C4-2B (cell line): ENCODE measurements around the gene CPSF4L.

Source experiments
- ZFX ChIP-seq: fragments of 450-650 bp; IDR thresholded peaks from 2 replicates; pipeline ENCODE4 v1.6.1; 2017
- TF ChIP-seq, protein P1 (sequence below): fragments of 450-650 bp; conservative IDR thresholded peaks from 2 replicates; pipeline ENCODE4 v1.5.1; 2017; ENCODE audit warnings: mild to moderate bottlenecking

DNA sequence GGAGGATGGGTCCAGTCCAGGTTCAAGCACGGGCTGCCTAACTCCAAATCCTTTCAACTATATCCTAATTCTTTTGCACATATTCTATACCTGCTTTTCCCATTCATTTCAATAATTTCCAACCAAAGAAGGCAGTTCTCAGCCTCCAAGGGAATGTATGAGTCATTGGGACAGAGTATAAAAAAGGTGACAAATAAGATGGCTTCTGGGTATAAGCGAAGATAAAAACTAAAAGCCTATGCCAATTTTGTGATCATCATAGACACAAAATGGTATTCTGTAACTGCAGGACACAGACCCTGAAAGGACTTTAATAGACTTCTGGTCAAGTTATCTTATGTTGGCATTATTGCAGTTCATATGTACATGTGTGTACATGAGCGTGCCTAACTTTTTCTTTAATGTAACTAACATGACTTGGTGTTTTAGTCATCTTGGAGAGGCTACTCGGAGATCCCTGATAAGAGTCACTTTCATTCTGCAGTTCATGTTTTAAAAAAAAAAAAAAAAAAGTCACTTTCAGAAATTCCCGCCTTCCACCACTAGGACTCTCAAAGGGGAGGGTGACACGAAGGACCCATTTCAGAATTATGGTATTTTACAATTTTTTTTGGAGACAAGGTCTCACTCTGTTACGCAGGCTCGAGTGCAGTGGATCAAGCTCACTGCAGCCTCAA is 51.5 kb downstream of the CPSF4L start:
- TF ChIP-seq, protein P1, sequence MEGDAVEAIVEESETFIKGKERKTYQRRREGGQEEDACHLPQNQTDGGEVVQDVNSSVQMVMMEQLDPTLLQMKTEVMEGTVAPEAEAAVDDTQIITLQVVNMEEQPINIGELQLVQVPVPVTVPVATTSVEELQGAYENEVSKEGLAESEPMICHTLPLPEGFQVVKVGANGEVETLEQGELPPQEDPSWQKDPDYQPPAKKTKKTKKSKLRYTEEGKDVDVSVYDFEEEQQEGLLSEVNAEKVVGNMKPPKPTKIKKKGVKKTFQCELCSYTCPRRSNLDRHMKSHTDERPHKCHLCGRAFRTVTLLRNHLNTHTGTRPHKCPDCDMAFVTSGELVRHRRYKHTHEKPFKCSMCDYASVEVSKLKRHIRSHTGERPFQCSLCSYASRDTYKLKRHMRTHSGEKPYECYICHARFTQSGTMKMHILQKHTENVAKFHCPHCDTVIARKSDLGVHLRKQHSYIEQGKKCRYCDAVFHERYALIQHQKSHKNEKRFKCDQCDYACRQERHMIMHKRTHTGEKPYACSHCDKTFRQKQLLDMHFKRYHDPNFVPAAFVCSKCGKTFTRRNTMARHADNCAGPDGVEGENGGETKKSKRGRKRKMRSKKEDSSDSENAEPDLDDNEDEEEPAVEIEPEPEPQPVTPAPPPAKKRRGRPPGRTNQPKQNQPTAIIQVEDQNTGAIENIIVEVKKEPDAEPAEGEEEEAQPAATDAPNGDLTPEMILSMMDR, result no peak; the same call in 1 of the 2 replicates
- TF ChIP-seq ZFX, result no peak
